ENCODE data around the gene PTPRC.
"Not testable (repeated sequence)": the region's sequence is repeated elsewhere in the genome, so short reads cannot be mapped to it uniquely, and the experiment has no call there.

PTPRC gene, protein sequence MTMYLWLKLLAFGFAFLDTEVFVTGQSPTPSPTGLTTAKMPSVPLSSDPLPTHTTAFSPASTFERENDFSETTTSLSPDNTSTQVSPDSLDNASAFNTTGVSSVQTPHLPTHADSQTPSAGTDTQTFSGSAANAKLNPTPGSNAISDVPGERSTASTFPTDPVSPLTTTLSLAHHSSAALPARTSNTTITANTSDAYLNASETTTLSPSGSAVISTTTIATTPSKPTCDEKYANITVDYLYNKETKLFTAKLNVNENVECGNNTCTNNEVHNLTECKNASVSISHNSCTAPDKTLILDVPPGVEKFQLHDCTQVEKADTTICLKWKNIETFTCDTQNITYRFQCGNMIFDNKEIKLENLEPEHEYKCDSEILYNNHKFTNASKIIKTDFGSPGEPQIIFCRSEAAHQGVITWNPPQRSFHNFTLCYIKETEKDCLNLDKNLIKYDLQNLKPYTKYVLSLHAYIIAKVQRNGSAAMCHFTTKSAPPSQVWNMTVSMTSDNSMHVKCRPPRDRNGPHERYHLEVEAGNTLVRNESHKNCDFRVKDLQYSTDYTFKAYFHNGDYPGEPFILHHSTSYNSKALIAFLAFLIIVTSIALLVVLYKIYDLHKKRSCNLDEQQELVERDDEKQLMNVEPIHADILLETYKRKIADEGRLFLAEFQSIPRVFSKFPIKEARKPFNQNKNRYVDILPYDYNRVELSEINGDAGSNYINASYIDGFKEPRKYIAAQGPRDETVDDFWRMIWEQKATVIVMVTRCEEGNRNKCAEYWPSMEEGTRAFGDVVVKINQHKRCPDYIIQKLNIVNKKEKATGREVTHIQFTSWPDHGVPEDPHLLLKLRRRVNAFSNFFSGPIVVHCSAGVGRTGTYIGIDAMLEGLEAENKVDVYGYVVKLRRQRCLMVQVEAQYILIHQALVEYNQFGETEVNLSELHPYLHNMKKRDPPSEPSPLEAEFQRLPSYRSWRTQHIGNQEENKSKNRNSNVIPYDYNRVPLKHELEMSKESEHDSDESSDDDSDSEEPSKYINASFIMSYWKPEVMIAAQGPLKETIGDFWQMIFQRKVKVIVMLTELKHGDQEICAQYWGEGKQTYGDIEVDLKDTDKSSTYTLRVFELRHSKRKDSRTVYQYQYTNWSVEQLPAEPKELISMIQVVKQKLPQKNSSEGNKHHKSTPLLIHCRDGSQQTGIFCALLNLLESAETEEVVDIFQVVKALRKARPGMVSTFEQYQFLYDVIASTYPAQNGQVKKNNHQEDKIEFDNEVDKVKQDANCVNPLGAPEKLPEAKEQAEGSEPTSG (N-terminal part only)

DNA sequence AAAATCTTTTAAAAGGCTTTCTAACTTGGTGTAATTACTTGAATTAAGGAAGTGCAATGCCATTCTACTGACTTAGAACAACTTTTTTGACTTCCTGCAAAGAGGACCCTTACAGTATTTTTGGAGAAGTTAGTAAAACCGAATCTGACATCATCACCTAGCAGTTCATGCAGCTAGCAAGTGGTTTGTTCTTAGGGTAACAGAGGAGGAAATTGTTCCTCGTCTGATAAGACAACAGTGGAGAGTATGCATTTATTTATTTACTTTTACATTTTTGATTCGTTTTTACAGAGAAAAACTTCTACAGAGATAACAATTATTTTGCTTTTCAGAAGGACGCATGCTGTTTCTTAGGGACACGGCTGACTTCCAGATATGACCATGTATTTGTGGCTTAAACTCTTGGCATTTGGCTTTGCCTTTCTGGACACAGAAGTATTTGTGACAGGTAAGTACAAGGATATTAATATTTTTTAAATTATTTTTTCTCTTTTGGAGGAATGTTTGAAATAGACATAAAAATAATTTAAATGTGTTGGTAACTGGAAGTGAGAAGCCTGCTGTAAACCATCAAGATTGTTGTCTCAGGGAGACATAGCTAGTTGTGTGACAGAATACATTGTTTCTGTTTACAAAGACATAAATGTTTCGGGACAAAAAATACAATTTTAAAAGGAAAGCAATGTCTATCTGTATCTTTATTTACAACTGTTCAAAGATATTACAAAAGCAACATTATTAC, at the start of gene PTPRC:
Gene PTPRC, plus strand, starts transcription at position 147 of the 742 bp plus-strand sequence. Its CDS starts 229 bp downstream, at position 376.
- DNase-seq (ENCODE audit: insufficient read length, low spot score) (no peak), FAIRE-seq (no peak)

DNA sequence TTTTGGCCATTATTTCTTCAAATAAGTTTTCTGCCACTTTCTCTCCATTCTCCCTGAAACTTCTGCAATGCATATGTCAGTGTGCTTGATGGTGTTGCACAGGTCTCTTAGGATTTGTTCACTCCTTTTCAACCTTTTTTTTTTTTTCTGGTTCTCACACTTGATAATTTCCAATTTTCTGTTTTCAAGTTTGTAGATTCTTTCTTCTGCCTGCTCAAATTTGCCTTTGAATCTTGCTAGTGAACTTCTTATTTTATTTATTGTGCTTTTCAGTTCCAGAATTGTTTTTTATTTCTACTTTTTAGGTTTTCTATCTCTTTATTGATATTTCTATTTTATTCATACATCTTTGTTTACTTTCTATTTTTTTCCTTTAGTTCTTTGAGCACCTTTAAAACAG, 48.4 kb upstream of the PTPRC start:
- FAIRE-seq (no peak), DNase-seq (ENCODE audit: insufficient read length, low spot score) (no peak)

DNA sequence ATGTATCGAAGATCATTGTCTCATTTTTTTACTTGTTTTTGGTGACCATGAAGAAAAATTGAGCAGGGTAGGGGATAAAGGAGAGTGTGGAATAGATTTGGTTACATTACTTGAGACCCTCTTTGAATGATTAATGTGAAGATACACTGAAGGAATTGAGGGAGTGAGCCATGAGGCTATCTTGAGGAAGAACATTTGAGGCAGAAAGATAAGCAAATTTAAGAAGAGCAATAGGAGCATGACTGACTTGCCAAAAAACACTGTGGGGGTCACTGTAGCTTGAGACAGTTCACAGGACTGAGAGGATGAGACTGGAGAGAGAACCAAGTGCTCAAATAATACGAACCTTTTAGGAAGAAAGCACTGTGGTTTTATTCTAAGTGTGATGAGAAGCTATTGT, 43.1 kb upstream of the PTPRC start:
- DNase-seq (ENCODE audit: insufficient read length, low spot score) (no peak), FAIRE-seq (no peak)

DNA sequence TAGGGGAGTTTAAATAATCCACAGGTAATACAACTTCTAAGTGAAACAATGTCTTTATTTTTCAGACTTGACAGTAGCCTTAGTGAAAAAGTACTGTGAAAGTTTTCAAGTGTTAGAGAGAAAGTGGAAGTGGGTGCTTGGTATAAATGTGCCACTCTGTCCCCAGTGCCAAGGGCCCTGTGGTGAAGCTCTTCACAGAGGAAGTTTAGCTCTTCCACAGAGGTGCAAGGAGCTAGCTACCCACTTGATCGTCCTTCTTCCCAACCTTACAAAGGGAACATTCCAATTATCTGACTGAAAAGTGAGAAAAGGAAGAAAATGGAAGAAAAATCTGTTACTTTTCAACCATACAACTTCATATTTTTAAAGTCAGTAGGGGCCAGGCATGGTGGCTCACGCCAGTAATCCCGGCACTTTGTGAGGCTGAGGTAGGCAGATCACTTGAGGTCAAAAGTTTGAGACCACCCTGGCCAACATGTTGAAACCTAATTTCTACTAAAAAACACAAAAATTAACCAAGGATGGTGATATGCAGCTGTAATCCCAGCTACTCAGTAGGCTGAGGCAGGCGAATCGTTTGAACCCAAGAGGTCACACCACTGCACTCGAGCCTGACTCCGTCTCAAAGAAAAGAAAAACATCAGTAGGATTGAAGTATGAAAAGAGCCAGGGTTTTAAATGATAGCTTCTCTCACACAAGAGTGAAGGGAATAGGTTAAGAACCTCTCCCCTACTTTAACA, 41.0 kb upstream of the PTPRC start:
- FAIRE-seq = no peak
- no peak for DNase-seq (ENCODE audit: insufficient read length, low spot score)

DNA sequence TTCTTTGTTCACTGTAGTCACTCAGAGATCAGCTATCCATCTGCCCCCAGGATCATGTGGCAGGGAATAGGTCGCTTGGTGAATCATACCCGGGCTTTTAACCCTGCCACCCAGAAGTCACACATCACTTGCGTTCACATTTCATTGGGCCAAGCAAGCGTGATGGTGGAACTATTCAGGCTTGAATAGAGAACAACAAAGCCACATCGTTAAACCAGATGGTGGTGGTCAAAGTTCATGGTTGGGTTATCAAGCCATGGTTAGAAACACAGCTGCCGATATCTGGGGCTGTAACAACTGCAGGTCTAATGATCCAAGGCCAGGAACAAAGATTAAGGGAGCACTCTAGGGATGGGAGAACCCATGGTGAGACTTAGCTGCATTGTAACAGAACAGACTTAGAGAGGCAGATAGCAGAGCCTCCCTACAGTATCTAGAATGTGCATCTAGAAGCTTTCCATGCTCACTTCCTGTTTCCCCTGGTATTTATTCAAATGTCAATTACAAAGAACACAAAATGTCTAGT, 40.0 kb upstream of the PTPRC start:
- no peak for FAIRE-seq
- DNase-seq (ENCODE audit: insufficient read length, low spot score) = no peak

DNA sequence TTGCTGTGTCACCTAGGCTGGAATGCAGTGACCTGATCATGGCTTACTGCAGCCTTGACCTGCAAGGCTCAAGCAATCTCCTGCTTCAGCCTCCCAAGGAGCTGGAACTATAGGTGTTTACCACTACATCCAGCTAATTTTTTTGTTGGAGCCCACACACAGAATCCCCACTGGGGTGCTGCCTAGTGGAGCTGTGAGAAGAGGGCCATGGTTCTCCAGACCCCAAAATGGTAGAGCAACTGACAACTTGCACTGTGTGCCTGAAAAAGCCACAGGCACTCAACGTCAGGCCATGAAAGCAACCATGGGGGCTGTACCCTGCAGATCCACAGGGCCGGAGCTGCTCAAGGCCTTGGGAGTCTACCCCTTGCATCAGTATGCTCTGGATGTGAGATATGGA, 39.1 kb upstream of the PTPRC start:
- DNase-seq (ENCODE audit: insufficient read length, low spot score) = no peak
- no peak for FAIRE-seq

DNA sequence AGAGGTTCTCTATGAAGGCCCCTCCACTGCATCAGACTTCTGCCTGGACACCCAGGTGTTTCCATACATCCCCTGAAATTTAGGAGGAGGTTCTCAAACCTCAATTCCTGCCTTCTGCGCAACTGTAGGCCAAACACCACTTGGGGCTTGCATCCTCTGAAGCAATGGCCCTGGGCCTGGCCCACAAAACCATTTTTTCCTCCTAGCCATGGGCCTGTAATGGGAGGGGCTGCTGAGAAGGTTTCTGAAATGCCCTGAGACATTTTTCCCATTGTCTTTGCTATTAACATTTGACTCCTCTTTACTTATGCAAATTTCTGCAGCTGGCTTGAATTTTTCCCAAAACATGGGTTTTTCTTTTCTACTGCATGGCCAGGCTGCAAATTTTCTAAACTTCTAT, 37.9 kb upstream of the PTPRC start:
- FAIRE-seq = no peak
- no peak for DNase-seq (ENCODE audit: insufficient read length, low spot score)

DNA sequence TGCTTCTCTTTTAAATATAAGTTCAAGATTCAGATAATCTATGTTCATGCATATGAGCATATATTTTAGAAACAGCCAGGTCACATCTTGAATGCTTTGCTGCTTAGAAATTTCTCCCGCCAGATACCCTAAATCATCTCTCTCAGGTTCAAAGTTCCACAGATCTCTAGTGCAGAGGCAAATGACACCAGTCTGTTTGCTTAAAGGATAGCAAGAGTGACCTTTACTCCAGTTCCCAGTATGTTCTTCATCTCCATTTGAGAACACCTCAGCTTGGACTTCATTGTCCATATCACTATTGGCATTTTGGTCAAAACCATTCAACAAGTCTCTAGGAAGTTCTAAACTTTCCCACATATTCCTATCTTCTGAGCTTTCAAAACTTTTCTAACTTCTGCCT, 37.5 kb upstream of the PTPRC start:
- not testable (repeated sequence) for FAIRE-seq; DNase-seq (ENCODE audit: insufficient read length, low spot score)

DNA sequence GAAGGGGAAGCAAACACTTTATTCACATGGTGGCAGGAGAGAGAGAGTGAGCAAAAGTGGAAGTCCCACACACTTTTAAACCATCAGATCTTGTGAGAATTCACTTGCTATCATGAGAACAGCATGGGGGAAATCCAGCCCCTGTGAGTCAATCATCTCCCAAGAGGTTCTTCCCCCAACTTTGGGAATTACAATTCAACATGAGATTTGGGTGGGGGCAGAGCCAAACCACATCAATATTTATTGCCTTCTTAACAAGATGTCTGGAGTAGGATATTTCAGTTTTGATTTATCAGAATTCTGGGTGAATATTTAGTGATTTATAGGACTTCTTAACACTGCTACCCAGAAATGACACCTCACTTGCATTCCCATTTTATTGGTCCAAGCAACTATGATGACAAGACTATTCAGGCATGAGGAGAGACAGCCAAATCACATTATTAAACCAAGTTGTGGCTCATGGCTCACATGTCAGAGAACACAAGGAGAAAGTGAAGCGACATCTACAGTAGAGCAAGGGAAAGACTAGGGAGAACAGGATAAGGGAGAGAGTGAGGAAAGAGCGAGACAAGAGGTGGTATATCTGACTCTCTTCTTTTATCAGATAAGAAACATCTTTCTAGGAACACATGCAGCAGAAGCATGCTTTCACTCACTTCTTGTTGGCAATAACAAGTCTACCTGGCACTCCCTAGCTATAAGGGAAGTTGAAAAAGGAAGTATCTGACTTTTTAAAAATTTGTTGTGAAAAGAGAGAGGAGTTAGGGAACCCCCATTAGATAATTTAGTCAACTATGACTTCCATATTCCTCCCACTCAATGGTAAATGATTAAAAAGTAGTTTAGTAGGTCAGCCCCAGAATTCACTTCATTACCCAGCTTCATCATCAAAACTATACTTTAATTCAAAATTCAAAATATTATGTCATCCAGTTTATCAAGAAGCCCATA, 36.6 kb upstream of the PTPRC start:
- no peak for DNase-seq (ENCODE audit: insufficient read length, low spot score)
- no peak for FAIRE-seq

DNA sequence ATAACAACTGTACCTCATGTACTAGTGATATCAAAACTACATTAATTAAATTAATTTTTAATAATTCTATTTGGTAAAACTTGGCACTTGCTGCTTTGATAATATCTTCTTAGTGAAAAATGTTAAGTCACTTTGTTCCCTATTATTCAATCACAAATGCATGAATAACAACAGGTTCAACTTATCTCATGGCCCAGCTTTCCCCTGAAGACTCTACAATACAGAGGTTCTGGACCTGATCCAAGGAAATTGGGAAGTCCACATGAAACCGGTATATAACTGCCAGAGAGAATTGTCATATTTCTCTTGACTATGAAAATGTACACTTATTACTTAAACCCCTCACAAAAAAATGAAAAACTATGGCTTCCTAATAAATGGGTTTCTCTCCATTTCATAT, 33.9 kb upstream of the PTPRC start:
- DNase-seq (ENCODE audit: insufficient read length, low spot score) (no peak), FAIRE-seq (no peak)

DNA sequence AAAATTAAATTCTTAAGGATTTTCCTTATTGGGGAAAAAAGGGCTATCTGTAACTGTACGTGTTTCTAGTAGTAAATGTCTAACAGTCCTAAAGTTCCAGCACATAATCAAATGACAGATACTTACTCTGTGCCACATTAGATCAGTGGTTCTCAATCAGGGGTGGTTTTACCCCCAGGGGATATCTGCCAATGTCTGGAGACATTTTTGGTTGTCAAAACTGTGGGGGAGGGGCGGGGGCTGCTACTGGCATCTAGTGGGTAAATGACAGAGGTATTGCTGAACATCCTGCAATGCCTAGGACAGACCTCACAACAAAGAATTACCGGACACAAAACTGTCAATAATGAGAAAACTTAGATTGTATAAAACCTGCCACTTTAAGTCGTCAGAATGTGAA, 33.4 kb upstream of the PTPRC start:
- DNase-seq (ENCODE audit: insufficient read length, low spot score) = no peak
- no peak for FAIRE-seq

DNA sequence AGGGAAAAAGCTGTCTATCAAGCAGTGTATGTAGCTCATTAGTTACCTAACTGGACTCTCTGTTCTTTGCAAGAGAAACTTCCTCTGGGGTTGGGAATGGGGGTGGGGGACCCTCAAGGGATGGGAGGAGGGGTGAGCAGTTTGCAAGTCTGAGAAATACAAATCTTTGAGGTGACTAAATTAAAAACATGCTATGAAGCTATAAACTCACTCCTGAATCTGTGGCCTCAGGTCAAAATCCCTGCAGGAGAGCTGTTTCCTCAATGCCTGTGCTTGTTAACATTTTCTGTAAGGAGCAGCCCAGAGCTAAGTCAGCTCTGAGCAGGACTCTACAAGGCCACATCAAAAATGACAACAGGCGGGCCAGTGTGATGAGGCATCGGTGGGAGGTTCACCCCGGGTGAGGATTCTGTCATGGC, 32.8 kb upstream of the PTPRC start:
- FAIRE-seq = no peak
- peak; percentile 8 for DNase-seq (ENCODE audit: insufficient read length, low spot score)

DNA sequence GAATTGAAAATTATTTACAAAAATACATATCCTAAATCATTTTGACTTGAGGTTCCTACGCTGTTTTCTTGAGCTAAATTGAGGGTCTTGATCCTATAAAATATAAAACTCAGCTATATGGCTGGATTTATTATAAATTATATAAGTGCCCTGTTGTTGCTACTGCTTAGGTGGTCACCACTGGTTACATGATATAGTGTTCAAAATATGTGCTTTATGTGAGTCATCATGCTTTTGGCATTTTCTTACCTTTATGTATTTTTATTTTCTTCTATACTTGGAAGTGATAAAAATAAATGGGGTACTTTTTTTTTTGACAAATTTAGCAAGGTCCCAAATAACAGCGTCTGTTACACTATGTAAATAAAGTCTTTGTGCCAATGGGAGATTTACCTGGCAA, 31.1 kb upstream of the PTPRC start:
- no peak for FAIRE-seq
- peak; percentile 5 for DNase-seq (ENCODE audit: insufficient read length, low spot score)

DNA sequence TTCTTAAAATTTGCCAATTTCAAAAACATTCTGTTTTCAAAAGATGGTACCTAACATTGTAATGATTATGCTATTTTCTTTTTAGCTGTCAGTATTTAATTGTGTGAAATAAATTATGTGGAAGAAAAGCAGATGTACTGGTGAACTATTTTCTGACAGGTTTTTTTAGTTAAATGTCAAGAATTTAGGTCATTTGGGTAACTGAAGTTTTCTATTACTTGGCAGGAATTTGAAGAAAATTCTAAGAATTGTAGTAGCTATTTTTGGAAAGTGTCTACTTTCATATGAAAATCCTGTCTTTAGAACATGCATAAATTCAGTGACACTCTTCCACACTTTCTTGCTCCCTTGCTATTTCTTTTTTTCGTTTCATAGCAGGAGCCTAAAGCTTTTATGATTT, 28.5 kb upstream of the PTPRC start:
- DNase-seq (ENCODE audit: insufficient read length, low spot score) = no peak
- FAIRE-seq = no peak

DNA sequence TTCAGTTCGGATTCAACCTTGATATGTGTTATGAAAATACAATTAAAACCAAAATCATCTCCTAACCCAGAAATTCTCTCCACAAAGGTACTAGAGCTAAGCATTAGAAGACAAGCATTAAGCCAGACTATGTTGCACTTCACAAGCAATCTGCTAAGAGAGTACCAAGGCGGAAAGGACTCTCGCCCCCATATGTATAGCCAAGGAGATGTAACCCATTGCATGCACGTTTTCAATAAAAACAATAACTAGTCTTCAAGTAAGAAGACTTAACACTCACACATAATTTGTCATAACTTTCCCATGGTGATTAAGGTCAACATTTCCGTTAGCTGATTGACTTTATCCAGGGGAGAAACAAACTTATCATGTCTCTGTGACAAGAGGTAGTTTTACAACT, 27.6 kb upstream of the PTPRC start:
- FAIRE-seq (no peak), DNase-seq (ENCODE audit: insufficient read length, low spot score) (no peak)

DNA sequence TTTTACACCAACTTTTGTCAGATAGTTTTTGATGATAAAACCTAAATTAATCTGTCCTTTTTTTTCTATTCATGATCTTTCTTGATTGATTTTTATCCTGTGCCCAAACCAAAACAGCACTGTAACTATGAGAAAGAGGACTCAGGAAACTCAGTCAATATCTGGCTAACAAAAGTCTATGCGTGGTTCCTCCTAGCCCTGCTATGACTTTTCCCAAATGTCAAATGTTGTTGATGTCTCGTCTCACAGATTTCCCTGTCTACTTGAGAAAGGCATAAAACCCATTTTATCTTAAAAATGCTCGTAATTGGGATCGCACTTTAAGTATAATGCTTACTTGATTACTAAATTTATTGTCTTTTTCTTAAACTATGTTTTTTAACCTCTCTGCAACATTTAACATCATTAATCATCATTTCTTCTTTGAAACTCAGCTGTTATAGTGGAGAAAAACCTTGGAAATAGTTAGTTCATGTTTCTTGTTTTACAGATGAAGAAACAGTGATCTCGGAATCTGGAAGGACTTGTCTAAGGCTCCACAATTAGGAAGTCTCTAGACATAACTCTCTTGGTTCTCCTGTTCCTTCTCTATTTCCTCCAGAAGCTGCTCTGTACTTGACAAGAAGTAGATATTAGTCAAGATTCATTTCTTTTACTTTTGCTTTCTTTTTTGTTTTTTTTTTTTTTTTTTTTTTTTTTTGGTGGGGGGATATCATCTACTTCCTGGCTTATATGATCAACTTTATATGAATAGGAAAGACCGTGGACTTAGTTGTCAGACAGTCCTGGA, 26.2 kb upstream of the PTPRC start:
- no peak for DNase-seq (ENCODE audit: insufficient read length, low spot score)
- FAIRE-seq = no peak

DNA sequence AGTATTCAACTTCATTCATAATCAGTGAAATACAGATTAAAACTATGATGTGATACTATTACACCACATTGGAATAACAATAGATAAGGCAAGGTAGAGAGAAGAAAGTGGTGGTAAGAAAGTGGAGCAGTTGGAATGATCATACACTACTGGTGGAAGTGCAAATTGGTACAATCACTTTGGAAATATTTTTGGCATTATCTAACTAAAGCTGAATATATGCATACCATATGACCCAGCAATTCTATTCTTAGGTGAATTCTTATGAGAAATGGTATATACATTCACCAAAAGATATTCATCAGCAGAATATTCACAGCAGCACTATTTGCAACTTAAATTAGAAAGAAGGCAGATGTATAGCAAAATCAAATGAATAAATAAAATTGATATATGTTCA, 21.4 kb upstream of the PTPRC start:
- DNase-seq (ENCODE audit: insufficient read length, low spot score) (no peak), FAIRE-seq (no peak)

Data from HTR-8/SVneo (cell line).